Spleen (tissue), 7 donors: ENCODE data around the gene DYRK1A.

ENCODE experiments used
- POLR2A ChIP-seq, 3 donors: fragments of 450-650 bp; IDR thresholded peaks; one replicate each; pipeline ENCODE4 v1.5.1; 2017; ENCODE audit warnings: antibody characterized with exemption in 3 of 3, mild to moderate bottlenecking in 1 of 3
- POLR2AphosphoS5 ChIP-seq, 3 donors: sonication (generic); formaldehyde crosslinking; IDR thresholded peaks; one replicate each; pipeline ENCODE4 v1.5.1; 2017; ENCODE audit warnings: antibody characterized with exemption in 3 of 3
- TF ChIP-seq, protein P1 (sequence below), 11 experiments: fragments of 200-600 bp in 7 of 11; fragments of 450-650 bp in 4 of 11; sonication (generic) in 4 of 11; IDR thresholded peaks in 8 of 11; conservative IDR thresholded peaks in 3 of 11; 1 replicate in 7 of 11; 2 replicates in 4 of 11; pipeline versions ENCODE4 v1.4.0 to v1.8.0; 2016 to 2021; ENCODE audit warnings: antibody characterized with exemption in 11 of 11, inconsistent platforms in 4 of 11, mild to moderate bottlenecking in 1 of 11
- donor health status: DM: no; HTN: no; CAD: no; lungs with moderate emphysema.
- donor health status: DM: no; HTN: no; CAD: no.
- donor health status: DM: no; HTN: no; CAD: no.

DNA sequence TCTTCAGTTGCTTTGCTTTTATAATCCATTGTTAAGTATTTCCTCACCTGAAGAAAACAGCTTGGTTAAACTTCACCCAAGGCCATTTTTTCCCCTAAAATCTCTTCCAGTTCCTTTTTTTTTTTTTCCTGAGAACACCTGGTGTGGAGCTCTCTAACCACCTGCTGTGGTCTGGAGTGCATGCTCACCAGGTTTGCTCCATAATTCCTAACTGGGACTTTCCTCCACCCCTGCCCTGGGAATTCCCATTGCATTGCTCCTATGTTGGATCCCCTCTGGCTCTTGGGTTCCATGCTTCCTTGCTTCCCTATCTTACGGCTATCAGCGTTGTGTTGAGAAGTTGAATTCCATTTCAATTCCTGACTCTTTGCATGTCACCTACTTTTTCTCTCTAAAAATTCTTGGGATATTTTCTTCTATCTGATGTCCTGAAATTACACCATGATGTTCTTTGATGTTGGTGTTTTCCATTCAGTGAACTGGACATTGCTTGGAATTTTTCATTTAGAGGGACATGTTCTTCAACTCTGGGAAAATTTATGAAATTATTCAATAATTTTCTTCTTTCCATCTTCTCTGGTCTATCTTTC lies 19.6 kb upstream of the DYRK1A start:
- TF ChIP-seq, protein P1, sequence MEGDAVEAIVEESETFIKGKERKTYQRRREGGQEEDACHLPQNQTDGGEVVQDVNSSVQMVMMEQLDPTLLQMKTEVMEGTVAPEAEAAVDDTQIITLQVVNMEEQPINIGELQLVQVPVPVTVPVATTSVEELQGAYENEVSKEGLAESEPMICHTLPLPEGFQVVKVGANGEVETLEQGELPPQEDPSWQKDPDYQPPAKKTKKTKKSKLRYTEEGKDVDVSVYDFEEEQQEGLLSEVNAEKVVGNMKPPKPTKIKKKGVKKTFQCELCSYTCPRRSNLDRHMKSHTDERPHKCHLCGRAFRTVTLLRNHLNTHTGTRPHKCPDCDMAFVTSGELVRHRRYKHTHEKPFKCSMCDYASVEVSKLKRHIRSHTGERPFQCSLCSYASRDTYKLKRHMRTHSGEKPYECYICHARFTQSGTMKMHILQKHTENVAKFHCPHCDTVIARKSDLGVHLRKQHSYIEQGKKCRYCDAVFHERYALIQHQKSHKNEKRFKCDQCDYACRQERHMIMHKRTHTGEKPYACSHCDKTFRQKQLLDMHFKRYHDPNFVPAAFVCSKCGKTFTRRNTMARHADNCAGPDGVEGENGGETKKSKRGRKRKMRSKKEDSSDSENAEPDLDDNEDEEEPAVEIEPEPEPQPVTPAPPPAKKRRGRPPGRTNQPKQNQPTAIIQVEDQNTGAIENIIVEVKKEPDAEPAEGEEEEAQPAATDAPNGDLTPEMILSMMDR (IDR thresholded peaks at IDR 0.05 in 8 of 11, conservative IDR thresholded peaks at IDR 0.05 in 3 of 11): no peak
- TF ChIP-seq POLR2AphosphoS5 (IDR thresholded peaks at IDR 0.05): no peak
- no peak for TF ChIP-seq POLR2A (IDR thresholded peaks at IDR 0.05)
